GM23248 (cell line): ENCODE measurements around the gene AGO3. TPM values are rescaled to one million over a fixed set of nuclear protein-coding genes. Genes with fewer than 3 reads are reported as not detected.
A peak's percentile ranks its signal among the peaks of the same experiment; 100 is the strongest.

Experiments used
- DNase-seq: peaks from one replicate; pipeline ENCODE4 v3.0.0-alpha.2; 2015
- H2AFZ ChIP-seq: fragments of 200-600 bp; sonication (generic); 2 replicates; pipeline ENCODE4 v1.6.1; 2016; ENCODE audit warnings: antibody characterized with exemption
- H3F3A ChIP-seq: fragments of 200-600 bp; sonication (generic); 2 replicates; pipeline ENCODE4 v1.6.1; 2016; ENCODE audit warnings: mild to moderate bottlenecking, antibody characterized with exemption, mixed run types; ENCODE audit not compliant: insufficient read depth
- H3K27ac ChIP-seq: fragments of 200-600 bp; sonication (generic); 2 replicates; pipeline ENCODE4 v1.5.1; 2016; ENCODE audit warnings: mild to moderate bottlenecking
- H3K27me3 ChIP-seq: fragments of 200-600 bp; sonication (generic); replicated peaks from 2 replicates; pipeline ENCODE4 v1.6.1; 2016; ENCODE audit warnings: mild to moderate bottlenecking; ENCODE audit not compliant: insufficient read depth
- H3K36me3 ChIP-seq: fragments of 200-600 bp; sonication (generic); 2 replicates; pipeline ENCODE4 v1.6.1; 2016; ENCODE audit warnings: low read depth, mild to moderate bottlenecking
- H3K4me1 ChIP-seq: fragments of 200-600 bp; sonication (generic); 2 replicates; pipeline ENCODE4 v1.6.1; 2016; ENCODE audit warnings: mild to moderate bottlenecking; ENCODE audit not compliant: insufficient read depth
- H3K4me2 ChIP-seq: fragments of 200-600 bp; sonication (generic); one replicate; pipeline ENCODE4 v1.6.1; 2016; ENCODE audit warnings: mild to moderate bottlenecking; ENCODE audit not compliant: unreplicated experiment
- H3K4me3 ChIP-seq: fragments of 200-600 bp; sonication (generic); 2 replicates; pipeline ENCODE4 v1.5.1; 2016; ENCODE audit warnings: mild to moderate bottlenecking
- H3K79me2 ChIP-seq: fragments of 200-600 bp; sonication (generic); 2 replicates; pipeline ENCODE4 v1.6.1; 2016; ENCODE audit warnings: mild to moderate bottlenecking; ENCODE audit not compliant: insufficient read depth
- H3K9ac ChIP-seq: fragments of 200-600 bp; sonication (generic); 2 replicates; pipeline ENCODE4 v1.6.1; 2016; ENCODE audit warnings: mild to moderate bottlenecking
- H3K9me2 ChIP-seq: fragments of 200-600 bp; sonication (generic); 2 replicates; pipeline ENCODE4 v1.6.1; 2016; ENCODE audit warnings: mixed run types, mild to moderate bottlenecking, moderate library complexity; ENCODE audit not compliant: insufficient read depth
- H3K9me3 ChIP-seq: fragments of 200-600 bp; sonication (generic); one replicate; pipeline ENCODE4 v1.6.1; 2017; ENCODE audit warnings: low read depth
- H4K20me1 ChIP-seq: fragments of 200-600 bp; sonication (generic); 2 replicates; pipeline ENCODE4 v1.6.0; 2016; ENCODE audit not compliant: insufficient read depth
- EZH2 ChIP-seq: fragments of 200-600 bp; sonication (generic); IDR thresholded peaks from 2 replicates; pipeline ENCODE4 v1.6.1; 2018; ENCODE audit warnings: antibody characterized with exemption, mild to moderate bottlenecking; ENCODE audit not compliant: insufficient read depth, poor library complexity, severe bottlenecking
- EZH2phosphoT487 ChIP-seq: fragments of 200-600 bp; sonication (generic); IDR thresholded peaks from 2 replicates; pipeline ENCODE4 v1.6.1; 2018; ENCODE audit warnings: antibody characterized with exemption, moderate library complexity, mild to moderate bottlenecking, low read depth; ENCODE audit not compliant: insufficient read depth
- WGBS, 2 experiments: methylation state at CpG; one replicate each; pipeline ENCODE4 v1.1.6; 2015 to 2017; ENCODE audit warnings: low lambda C conversion rate in 2 of 2, low coverage in 1 of 2; ENCODE audit errors: missing lambda C conversion rate in 2 of 2; 5-methylcytosine and 5-hydroxymethylcytosine counted together
- in situ Hi-C: fragments of 300-500 bp; cut with MboI; formaldehyde crosslinking; loops from 2 replicates; pipeline ENCODE4 v1.15.0; 2020
- polyA plus RNA-seq: library from polyadenylated mRNA; unstranded; fragments of >200 nt; fragmentation: Nextera tagmentation; extraction: Ambion mirVana; gene quantifications from 2 replicates; pipeline ENCODE4 v1.2.1, GENCODE V29; 2016
- total RNA-seq: library from RNA; depleted of rRNA; stranded (reverse); fragments of >200 nt; shearing (Covaris generic); gene quantifications from 2 replicates; pipeline ENCODE4 v1.2.3, GENCODE V29; 2014

The AGO3 gene
- total and polyA plus RNA-seq, 2 experiments from 2014 or later: 7.9 to 14.2 TPM

DNA sequence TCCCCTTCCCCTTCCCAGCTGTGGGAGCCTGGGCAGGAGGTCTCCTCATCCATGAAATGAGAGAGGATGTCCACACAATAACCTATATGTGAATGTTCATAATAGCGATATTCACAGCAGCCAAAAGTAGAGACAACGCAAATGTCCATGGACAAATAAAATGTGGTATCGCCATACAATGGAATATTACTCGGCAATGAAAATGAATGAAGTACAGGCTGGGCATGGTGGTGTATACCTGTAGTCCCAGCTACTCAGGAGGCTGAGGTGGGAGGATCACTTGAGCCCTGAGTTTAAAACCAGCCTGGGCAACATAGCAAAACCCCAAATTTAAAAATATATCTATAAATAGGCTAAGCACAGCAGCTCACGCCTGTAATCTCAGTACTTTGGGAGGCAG, 170.6 kb downstream of the AGO3 start:
- Histone ChIP-seq H2AFZ (no peak overlapping the region), H3F3A (no peaks in the 10 kb centered on the region), H3K36me3 (no peaks in the 10 kb centered on the region), H3K79me2 (no peaks in the 10 kb centered on the region), H3K27me3 (no peaks in the 10 kb centered on the region), H3K27ac (no peak overlapping the region), H4K20me1 (no peaks in the 10 kb centered on the region), H3K4me3 (no peak overlapping the region), H3K9ac (no peak overlapping the region), H3K9me3 (no peaks in the 10 kb centered on the region), H3K4me2 (no peak overlapping the region), H3K4me1 (0 out of 2 replicates have a peak, but pooled peaks cover 3% of the 10 kb centered on the region), H3K9me2 (no peaks in the 10 kb centered on the region)
- 96 to 99% methylated on average over 5 of the region's 5 CpGs for WGBS, 2 experiments
- no peak for DNase-seq
- TF ChIP-seq EZH2phosphoT487: no peak
- no peak for TF ChIP-seq EZH2
- in situ Hi-C loops: loop anchor here (10.0 kb wide), 1 partner anchor 193 kb away; no protein-coding TSS in a partner anchor

DNA sequence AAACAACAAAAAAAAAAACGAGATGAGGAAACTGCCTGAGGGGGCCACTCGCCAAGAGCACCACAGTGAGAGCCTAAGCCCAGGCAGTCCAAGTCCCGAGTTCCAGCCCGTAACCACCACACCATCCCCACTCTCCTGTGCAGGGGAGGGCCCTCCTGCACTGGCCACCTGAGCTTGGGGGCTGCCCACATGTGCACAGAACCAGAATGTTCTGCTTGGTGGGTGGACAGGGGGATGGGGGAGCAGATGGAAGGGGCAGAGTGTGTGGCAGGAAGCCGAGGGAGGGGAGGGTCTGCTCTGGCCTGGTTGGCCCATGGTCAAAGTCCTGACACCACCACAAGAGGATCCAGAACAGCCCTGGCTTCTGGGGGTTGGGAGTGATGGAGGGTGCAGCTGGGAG, 175.4 kb downstream of the AGO3 start:
- H3K27me3 ChIP-seq: no peaks in the 10 kb centered on the region
- H3K36me3 ChIP-seq: no peaks in the 10 kb centered on the region
- no peaks in the 10 kb centered on the region for H3K9me3 ChIP-seq
- 0 out of 2 replicates have a peak, but pooled peaks cover 3% of the 10 kb centered on the region for H3F3A ChIP-seq
- H3K27ac ChIP-seq: no peak overlapping the region
- DNase-seq: no peak
- H3K4me1 ChIP-seq: peaks cover 13% of the 10 kb centered on the region
- no peak overlapping the region for H3K9ac ChIP-seq
- no peak overlapping the region for H2AFZ ChIP-seq
- in situ Hi-C loops: loop anchor here (10.0 kb wide), 1 partner anchor 189 kb away; no protein-coding TSS in a partner anchor
- H3K79me2 ChIP-seq: no peaks in the 10 kb centered on the region
- no peak overlapping the region for H3K4me3 ChIP-seq
- no peaks in the 10 kb centered on the region for H3K9me2 ChIP-seq
- 48 to 49% methylated on average over 5 of the region's 5 CpGs for WGBS, 2 experiments
- no peak overlapping the region for H3K4me2 ChIP-seq
- TF ChIP-seq EZH2 (no peak), EZH2phosphoT487 (no peak)
- H4K20me1 ChIP-seq: no peaks in the 10 kb centered on the region

DNA sequence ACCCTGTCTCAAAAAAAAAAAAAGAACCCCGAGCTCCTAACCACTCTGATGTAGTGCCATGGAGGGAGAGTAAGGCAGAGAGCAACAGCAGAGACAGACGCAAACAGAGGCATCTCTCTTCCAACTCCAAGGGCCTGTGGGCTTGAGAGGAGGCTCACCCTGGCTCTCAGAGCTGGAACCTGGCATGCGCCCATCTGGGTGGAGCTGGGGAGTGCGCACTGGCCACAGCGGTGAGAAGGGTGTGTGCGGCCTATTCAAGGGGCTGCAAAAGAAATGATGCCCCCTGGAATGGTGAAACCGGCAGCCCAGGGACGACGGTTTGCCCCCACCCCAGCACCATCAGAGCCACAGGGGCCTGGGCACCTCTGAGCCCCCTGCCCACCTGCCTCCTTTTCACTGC, 176.5 kb downstream of the AGO3 start:
- no peaks in the 10 kb centered on the region for H3K79me2 ChIP-seq
- 67 to 72% methylated on average over 7 to 9 of the region's 9 CpGs for WGBS, 2 experiments

DNA sequence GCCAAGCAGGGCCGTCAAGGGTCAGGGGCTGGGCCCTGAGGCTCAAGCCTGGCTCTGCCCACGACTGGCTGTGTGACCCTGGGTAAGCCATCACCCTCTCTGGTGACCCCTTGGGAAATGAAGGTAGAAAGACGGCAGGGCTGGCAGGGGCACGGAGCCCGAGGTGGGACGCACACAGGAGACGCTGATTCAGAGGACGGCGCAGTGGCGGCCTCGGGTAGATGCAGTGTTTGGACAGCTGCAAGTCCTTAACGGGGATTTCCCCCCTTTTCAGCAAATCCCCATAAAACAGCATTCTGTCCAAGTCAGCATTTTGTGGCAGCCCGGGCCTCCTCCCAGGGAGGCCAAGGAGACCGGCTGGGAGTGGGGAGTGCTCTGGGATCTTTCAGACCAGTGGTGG, 177.4 kb downstream of the AGO3 start:
- Histone ChIP-seq H3K36me3 (no peaks in the 10 kb centered on the region), H3K27ac (no peak overlapping the region), H3K9ac (no peak overlapping the region), H3K9me3 (no peaks in the 10 kb centered on the region), H3K4me3 (no peak overlapping the region), H3K4me2 (no peak overlapping the region), H3K4me1 (peaks cover 13% of the 10 kb centered on the region), H3K79me2 (no peaks in the 10 kb centered on the region), H2AFZ (no peak overlapping the region), H4K20me1 (no peaks in the 10 kb centered on the region), H3F3A (0 out of 2 replicates have a peak, but pooled peaks cover 3% of the 10 kb centered on the region), H3K9me2 (no peaks in the 10 kb centered on the region), H3K27me3 (no peaks in the 10 kb centered on the region)
- TF ChIP-seq EZH2 (no peak), EZH2phosphoT487 (no peak)
- in situ Hi-C loops: loop anchor here (10.0 kb wide), 1 partner anchor 186 kb away; no protein-coding TSS in a partner anchor
- WGBS, 2 experiments: 82 to 85% methylated on average over 9 to 14 of the region's 14 CpGs
- no peak for DNase-seq

More for the DNA sequence above, 176.5 kb downstream of the AGO3 start:
- TF ChIP-seq EZH2phosphoT487 (no peak), EZH2 (no peak)
- Histone ChIP-seq H3K9me3 (no peaks in the 10 kb centered on the region), H3K4me1 (peaks cover 13% of the 10 kb centered on the region), H4K20me1 (no peaks in the 10 kb centered on the region), H3K4me3 (no peak overlapping the region), H3K27ac (no peak overlapping the region), H3K27me3 (no peaks in the 10 kb centered on the region), H3F3A (0 out of 2 replicates have a peak, but pooled peaks cover 3% of the 10 kb centered on the region), H3K9me2 (no peaks in the 10 kb centered on the region), H3K4me2 (no peak overlapping the region), H2AFZ (no peak overlapping the region), H3K36me3 (no peaks in the 10 kb centered on the region), H3K9ac (no peak overlapping the region)
- peak; percentile 28 for DNase-seq
- in situ Hi-C loops: loop anchor here (10.0 kb wide), 1 partner anchor 187 kb away; no protein-coding TSS in a partner anchor
